ENCODE results near the gene APOC4. TPM values are rescaled to one million over a fixed set of nuclear protein-coding genes. Genes with fewer than 3 reads are reported as not detected.
"Not testable (repeated sequence)": the region's sequence is repeated elsewhere in the genome, so short reads cannot be mapped to it uniquely, and the experiment has no call there.

APOC4 gene
- total and polyA plus RNA-seq, 3 donors from 2014 or later: not detected

GRCh38 chr19:44924243-44924725 lies 17.8 kb upstream of the APOC4 start:
- WGBS, 2 donors: 63% methylated on average over 8 of the region's 8 CpGs
- intact Hi-C loops (cut with DNase I; ENCODE audit: low total_unique reads): no loop called here
- no peaks in the 10 kb centered on the region for H3K9me3 ChIP-seq
- H3K4me3 ChIP-seq: no peak overlapping the region
- TF ChIP-seq POLR2A (IDR thresholded peaks at IDR 0.05): no peak
- no peak for TF ChIP-seq CTCF (IDR thresholded peaks at IDR 0.05)
- no peaks in the 10 kb centered on the region for H3K36me3 ChIP-seq (ENCODE audit: low read depth, missing control alignments)
- peak overlapping the region in 1 of 2 donors; percentile 64 for H3K27ac ChIP-seq
- peaks cover 18% of the 10 kb centered on the region for H3K4me1 ChIP-seq
- no peaks in the 10 kb centered on the region for H3K27me3 ChIP-seq
- no peak for DNase-seq

- DNase-seq: peak; percentile 83
- H3K4me3 ChIP-seq: no peak overlapping the region
- intact Hi-C loops (cut with DNase I; ENCODE audit: low total_unique reads): no loop called here
- no peaks in the 10 kb centered on the region for H3K27me3 ChIP-seq
- H3K4me1 ChIP-seq: peaks cover 18% of the 10 kb centered on the region
- WGBS, 2 donors: 32 to 34% methylated on average over 8 of the region's 8 CpGs
- H3K27ac ChIP-seq: peak overlapping the region in 1 of 2 donors; percentile 64
- TF ChIP-seq POLR2A (IDR thresholded peaks at IDR 0.05): no peak
- no peak for TF ChIP-seq CTCF (IDR thresholded peaks at IDR 0.05)
- no peaks in the 10 kb centered on the region for H3K36me3 ChIP-seq (ENCODE audit: low read depth, missing control alignments)
- no peaks in the 10 kb centered on the region for H3K9me3 ChIP-seq
These were observed 16.7 kb upstream of the APOC4 start for GRCh38 chr19:44925114-44925891.

- peak overlapping the region in 1 of 2 donors; percentile 27 for H3K4me3 ChIP-seq
These were observed 15.6 kb upstream of the APOC4 start for GRCh38 chr19:44926245-44927077.

GRCh38 chr19:44927746-44928145 lies 14.3 kb upstream of the APOC4 start:
- no peaks in the 10 kb centered on the region for H3K9me3 ChIP-seq
- H3K27me3 ChIP-seq: no peaks in the 10 kb centered on the region
- no peak overlapping the region for H3K4me3 ChIP-seq
- TF ChIP-seq CTCF (IDR thresholded peaks at IDR 0.05) (no peak), POLR2A (IDR thresholded peaks at IDR 0.05) (no peak)
- no peak overlapping the region for H3K27ac ChIP-seq
- intact Hi-C loops (cut with DNase I; ENCODE audit: low total_unique reads): no loop called here
- DNase-seq: no peak
- peaks cover 18% of the 10 kb centered on the region for H3K4me1 ChIP-seq
- no peaks in the 10 kb centered on the region for H3K36me3 ChIP-seq (ENCODE audit: low read depth, missing control alignments)
- 54 to 63% methylated on average over 5 of the region's 5 CpGs for WGBS, 2 donors

More at GRCh38 chr19:44926245-44927077, 15.6 kb upstream of the APOC4 start:
- intact Hi-C loops (cut with DNase I; ENCODE audit: low total_unique reads); DNase-seq; H3K36me3 ChIP-seq (ENCODE audit: low read depth, missing control alignments); H3K27ac ChIP-seq; H3K27me3 ChIP-seq; H3K9me3 ChIP-seq: not testable (repeated sequence)
- WGBS, 2 donors: 42 to 44% methylated on average over 16 to 19 of the region's 19 CpGs
- peaks cover 18% of the 10 kb centered on the region for H3K4me1 ChIP-seq

GRCh38 chr19:44930088-44930487 lies 11.9 kb upstream of the APOC4 start:
- 90 to 92% methylated on average over 7 of the region's 7 CpGs for WGBS, 2 donors
- intact Hi-C loops (cut with DNase I; ENCODE audit: low total_unique reads): no loop called here
- H3K27me3 ChIP-seq: no peaks in the 10 kb centered on the region

More at GRCh38 chr19:44930088-44930487, 11.9 kb upstream of the APOC4 start:
- no peak for DNase-seq
- H3K9me3 ChIP-seq: no peaks in the 10 kb centered on the region
- H3K4me3 ChIP-seq: no peak overlapping the region
- H3K36me3 ChIP-seq (ENCODE audit: low read depth, missing control alignments): no peaks in the 10 kb centered on the region
- no peak overlapping the region for H3K27ac ChIP-seq
- H3K4me1 ChIP-seq: peaks cover 14% of the 10 kb centered on the region
- TF ChIP-seq CTCF (IDR thresholded peaks at IDR 0.05) (no peak), POLR2A (IDR thresholded peaks at IDR 0.05) (no peak)

Measured in testis (tissue), 3 donors.